Measurements from ENCODE around the gene CDC42BPA. TPM values are rescaled to one million over a fixed set of nuclear protein-coding genes. Genes with fewer than 3 reads are reported as not detected.

The CDC42BPA gene
- total and polyA plus RNA-seq, 2 of the 8 experiments (the other 6 are each of a cell fraction or from before 2014, with no cell fraction given), result 7.1 to 28.5 TPM

GRCh38 chr1:226976978-226977642, 341.2 kb downstream of the CDC42BPA start:
- Histone ChIP-seq H3K23ac (ENCODE audit: insufficient read length) (no peak overlapping the region), H2AFZ (ENCODE audit: low read length) (no peak overlapping the region), H2BK12ac (ENCODE audit: low read depth, low read length) (no peak overlapping the region), H3K36me3 (ENCODE audit: control insufficient read depth in 2 of 4, insufficient read depth in 4 of 4, low read length in 3 of 4) (no peaks in the 10 kb centered on the region; a peak in 1 of 8 replicates), H4K91ac (replicated peaks; ENCODE audit: insufficient read length, low read length) (no peak overlapping the region), H2AK5ac (ENCODE audit: low read depth, low read length) (no peak overlapping the region), H4K8ac (ENCODE audit: extremely low read depth, insufficient read depth, low read length) (no peak overlapping the region; the same call in 1 of the 2 replicates), H3K27ac (ENCODE audit: low read depth, low read length) (no peak overlapping the region), H2BK15ac (ENCODE audit: low read length) (no peak overlapping the region), H3K14ac (ENCODE audit: insufficient read length) (no peak overlapping the region), H2BK20ac (ENCODE audit: low read length) (no peak overlapping the region), H3K9me3 (ENCODE audit: insufficient read depth in 2 of 2, low read depth in 1 of 2, low read length in 1 of 2) (no peaks in the 10 kb centered on the region), H3K56ac (replicated peaks; ENCODE audit: insufficient read length, low read depth, low read length) (no peak overlapping the region), H3K9ac (replicated peaks in 1 of 4; ENCODE audit: extremely low read depth in 1 of 4, low read depth in 3 of 4, low read length in 3 of 4) (no peak overlapping the region), H3K4ac (replicated peaks; ENCODE audit: insufficient read length, low read depth, low read length) (no peak overlapping the region), H3K4me3 (ENCODE audit: extremely low read depth in 1 of 4, insufficient read depth in 2 of 4, low read depth in 3 of 4, low read length in 4 of 4) (no peak overlapping the region), H3K79me1 (ENCODE audit: low read depth, low read length) (no peaks in the 10 kb centered on the region), H4K5ac (ENCODE audit: insufficient read length, low read depth, low read length) (no peak overlapping the region), H3K23me2 (ENCODE audit: low read depth, low read length) (peaks cover 11% of the 10 kb centered on the region; the same call in 1 of the 2 replicates), H3K27me3 (replicated peaks in 1 of 4; ENCODE audit: control insufficient read depth in 3 of 4, extremely low read depth in 1 of 4, insufficient read depth in 3 of 4, low read length in 3 of 4) (no peaks in the 10 kb centered on the region), H3K4me1 (replicated peaks in 1 of 4; ENCODE audit: control insufficient read depth in 3 of 4, insufficient read depth in 4 of 4, low read length in 3 of 4) (peaks cover 0 to 4% (median 0%) of the 10 kb centered on the region in 4 experiments; a peak in 2 of 7 replicates), H3K79me2 (ENCODE audit: control insufficient read depth in 1 of 2, insufficient read depth in 2 of 2, low read length in 2 of 2) (no peaks in the 10 kb centered on the region), H3K4me2 (ENCODE audit: insufficient read depth in 1 of 2, low read depth in 2 of 2, low read length in 2 of 2) (no peak overlapping the region), H3K18ac (ENCODE audit: extremely low read depth, low read length) (no peak overlapping the region), H4K20me1 (replicated peaks in 1 of 2; ENCODE audit: control insufficient read depth in 1 of 2, insufficient read depth in 2 of 2, low read length in 2 of 2) (peaks cover 2 to 4% of the 10 kb centered on the region in 2 experiments), H2BK5ac (ENCODE audit: low read depth, low read length) (no peak overlapping the region; the same call in 1 of the 2 replicates), H2BK120ac (replicated peaks; ENCODE audit: low read depth, low read length) (no peak overlapping the region)
- no peak for DNase-seq (ENCODE audit: low read depth in 1 of 2, low spot score in 2 of 2)
- ChIA-PET POLR2A (ENCODE audit: partially characterized antibody) (no interaction called here), CTCF (ENCODE audit: partially characterized antibody) (no interaction called here)
- WGBS, 2 experiments (ENCODE audit: extremely low coverage in 1 of 2, insufficient coverage in 1 of 2, insufficient read length in 1 of 2, insufficient replicate concordance in 2 of 2, low coverage in 1 of 2, low lambda C conversion rate in 2 of 2, missing lambda C conversion rate in 1 of 2), result 89% methylated on average over 14 of the region's 21 CpGs; no CpG with 5 or more reads in 1 of the 2 experiments
- TF ChIP-seq PHF8 (conservative IDR thresholded peaks at IDR 0.05; ENCODE audit: low read depth, low read length) (no peak), SIX5 (IDR thresholded peaks at IDR 0.05; ENCODE audit: low read depth, low read length) (no peak), JUND (IDR thresholded peaks at IDR 0.05; ENCODE audit: low read length) (no peak), SP1 (IDR thresholded peaks at IDR 0.05; ENCODE audit: low read depth, low read length) (no peak), RBBP5 (IDR thresholded peaks at IDR 0.05; ENCODE audit: borderline replicate concordance, low read depth, low read length) (no peak), CEBPB (IDR thresholded peaks at IDR 0.05; ENCODE audit: low read depth, low read length) (no peak), RFX5 (IDR thresholded peaks at IDR 0.05; ENCODE audit: borderline replicate concordance, low read depth, low read length) (no peak), TCF12 (IDR thresholded peaks at IDR 0.05; ENCODE audit: low read depth, low read length) (no peak), SP2 (IDR thresholded peaks at IDR 0.05; ENCODE audit: low read length) (no peak), ATF2 (IDR thresholded peaks at IDR 0.05; ENCODE audit: low read length) (no peak), RXRA (IDR thresholded peaks at IDR 0.05; ENCODE audit: insufficient read depth, low read depth, low read length) (no peak)
- TF ChIP-seq, protein P1, sequence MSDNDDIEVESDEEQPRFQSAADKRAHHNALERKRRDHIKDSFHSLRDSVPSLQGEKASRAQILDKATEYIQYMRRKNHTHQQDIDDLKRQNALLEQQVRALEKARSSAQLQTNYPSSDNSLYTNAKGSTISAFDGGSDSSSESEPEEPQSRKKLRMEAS (IDR thresholded peaks at IDR 0.05), result no peak
- FAIRE-seq, result no peak

All from H1 (cell line).